VCaP (cell line): ENCODE results near the gene CXXC5.

Experiments
- H3K27ac ChIP-seq: fragments of 450-650 bp; 2 replicates; pipeline ENCODE4 v1.5.1; 2017
- TF ChIP-seq, protein P1 (sequence below): fragments of 450-650 bp; conservative IDR thresholded peaks from 2 replicates; pipeline ENCODE4 v1.5.1; 2017; ENCODE audit warnings: mild to moderate bottlenecking, moderate library complexity

CXXC5 gene

DNA sequence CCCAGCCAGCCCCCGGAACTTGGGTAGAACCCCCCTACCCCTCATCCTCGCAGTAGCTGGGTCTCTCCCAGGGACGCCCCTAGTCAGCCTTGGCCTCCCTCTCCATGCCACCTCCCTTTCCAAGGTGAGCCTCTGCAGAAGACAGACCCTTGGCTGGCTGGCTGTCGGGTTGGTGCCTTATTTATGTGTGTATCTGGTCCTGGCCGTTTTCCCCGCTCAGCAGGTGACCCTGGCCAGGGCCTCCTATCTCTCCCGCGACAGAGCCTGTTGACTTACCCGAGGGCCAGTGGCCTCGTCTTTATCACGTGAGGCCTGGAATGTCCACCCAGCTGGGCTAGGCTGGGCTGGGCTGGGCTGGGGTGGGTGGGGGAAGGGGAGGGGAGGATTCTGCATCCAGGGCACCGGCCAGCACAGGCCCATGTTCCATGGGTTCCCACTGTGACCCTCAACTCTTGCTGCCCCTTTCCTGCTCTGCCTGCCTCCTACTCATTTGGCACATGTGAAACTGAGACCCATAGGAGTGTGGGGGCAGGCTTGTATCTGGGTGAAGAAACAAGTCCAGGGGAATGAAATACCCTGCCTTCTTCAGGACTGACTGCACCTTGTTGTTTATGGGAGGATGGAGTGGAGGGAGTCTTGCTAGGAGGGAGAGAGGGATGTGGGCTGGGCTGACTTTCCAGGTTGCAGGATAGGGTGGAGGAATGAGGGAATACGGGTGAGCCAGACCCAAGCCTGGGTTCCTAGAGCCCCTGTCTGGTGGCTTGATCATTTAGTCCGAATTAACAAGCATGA, 3.1 kb downstream of the CXXC5 start:
- peak overlapping the region; percentile 90 for H3K27ac ChIP-seq
- TF ChIP-seq, protein P1, sequence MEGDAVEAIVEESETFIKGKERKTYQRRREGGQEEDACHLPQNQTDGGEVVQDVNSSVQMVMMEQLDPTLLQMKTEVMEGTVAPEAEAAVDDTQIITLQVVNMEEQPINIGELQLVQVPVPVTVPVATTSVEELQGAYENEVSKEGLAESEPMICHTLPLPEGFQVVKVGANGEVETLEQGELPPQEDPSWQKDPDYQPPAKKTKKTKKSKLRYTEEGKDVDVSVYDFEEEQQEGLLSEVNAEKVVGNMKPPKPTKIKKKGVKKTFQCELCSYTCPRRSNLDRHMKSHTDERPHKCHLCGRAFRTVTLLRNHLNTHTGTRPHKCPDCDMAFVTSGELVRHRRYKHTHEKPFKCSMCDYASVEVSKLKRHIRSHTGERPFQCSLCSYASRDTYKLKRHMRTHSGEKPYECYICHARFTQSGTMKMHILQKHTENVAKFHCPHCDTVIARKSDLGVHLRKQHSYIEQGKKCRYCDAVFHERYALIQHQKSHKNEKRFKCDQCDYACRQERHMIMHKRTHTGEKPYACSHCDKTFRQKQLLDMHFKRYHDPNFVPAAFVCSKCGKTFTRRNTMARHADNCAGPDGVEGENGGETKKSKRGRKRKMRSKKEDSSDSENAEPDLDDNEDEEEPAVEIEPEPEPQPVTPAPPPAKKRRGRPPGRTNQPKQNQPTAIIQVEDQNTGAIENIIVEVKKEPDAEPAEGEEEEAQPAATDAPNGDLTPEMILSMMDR, result no peak

DNA sequence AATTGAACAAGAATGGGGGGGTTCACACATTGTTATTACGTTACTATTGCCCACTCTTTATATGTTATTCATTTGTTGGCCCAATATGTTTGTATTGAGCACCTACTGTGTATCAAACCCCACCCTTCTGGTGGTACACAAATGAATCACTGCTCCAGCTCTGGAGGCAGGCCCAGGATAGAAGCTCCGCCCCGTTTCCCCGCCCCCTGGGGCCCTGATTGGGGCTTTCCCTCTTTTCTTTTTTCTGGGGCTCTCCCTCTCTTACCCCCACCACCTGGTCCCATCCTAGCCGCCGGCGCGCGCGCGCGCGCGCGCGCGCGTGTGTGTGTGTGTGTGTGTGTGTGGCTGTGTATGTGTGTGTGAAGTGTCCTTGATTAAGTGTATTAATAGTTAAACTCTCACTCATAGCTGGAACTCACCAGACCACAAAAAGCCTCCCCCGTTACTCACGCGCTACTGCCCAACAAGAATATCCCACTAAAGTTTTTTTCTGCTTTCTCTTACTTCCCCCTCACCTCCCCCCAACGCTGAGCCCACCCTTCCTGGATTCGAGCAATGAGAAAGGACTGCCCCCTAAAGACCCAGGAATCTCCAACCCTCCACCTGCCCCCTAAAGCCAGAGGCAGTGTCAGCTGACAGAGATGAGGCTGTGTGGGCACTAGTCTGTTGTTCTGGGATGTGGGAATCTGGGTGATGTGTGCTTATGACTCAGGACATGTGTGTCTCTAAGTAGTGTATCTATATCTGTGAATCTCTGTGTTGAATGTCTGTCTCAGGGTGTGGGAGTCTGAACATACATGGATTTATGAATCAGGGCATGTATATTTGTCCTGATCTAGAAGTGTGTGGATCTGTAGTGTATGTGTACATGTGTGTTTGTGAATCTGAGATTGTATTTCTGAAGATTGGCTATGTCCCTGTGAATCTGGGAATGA, 4.0 kb downstream of the CXXC5 start:
- peak overlapping the region; percentile 90 for H3K27ac ChIP-seq
- TF ChIP-seq, protein P1, result no peak

DNA sequence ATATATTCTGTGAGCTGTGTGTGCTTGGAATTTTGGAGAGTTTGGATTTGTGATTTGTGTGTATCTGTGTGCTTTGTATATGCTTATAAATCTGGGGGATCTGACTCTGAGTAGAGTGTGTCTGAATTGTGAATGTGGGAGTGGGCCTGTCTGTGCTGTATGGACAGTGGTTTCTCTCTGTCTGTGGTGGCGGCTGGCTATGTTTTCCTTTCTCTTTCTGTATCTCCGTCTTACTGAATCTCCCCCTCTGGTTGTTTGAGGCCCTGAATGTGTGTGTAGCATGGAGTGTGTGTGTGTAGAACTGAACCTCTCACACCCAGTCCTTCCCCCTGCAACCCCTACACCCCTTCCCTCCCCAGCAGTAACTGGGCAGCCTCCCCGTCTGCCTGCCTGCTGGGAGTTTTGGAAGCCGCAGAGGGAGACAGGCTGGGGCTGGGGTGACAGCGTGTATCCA, 4.7 kb downstream of the CXXC5 start:
- peak overlapping the region; percentile 90 for H3K27ac ChIP-seq
- TF ChIP-seq, protein P1, result no peak

DNA sequence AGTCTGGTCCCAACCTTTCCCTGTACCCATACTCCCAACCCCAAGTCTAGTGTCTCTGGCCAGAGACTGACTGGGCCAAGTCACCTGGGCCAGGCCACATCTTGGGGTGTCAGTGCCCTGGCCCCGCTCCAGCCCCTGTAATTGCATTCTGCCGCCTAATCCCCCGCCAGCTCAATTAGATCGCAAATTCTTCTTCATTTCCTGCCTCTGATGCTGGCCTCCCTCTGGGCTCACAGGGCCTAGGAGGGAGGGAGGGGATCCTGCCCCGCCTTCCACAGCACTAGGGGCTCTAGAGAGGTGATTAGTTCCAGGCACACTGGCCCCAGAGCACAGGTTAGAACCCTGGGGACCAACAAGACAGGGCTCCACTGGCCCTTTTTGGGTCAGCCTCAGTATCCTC, 5.5 kb downstream of the CXXC5 start:
- TF ChIP-seq, protein P1, result no peak
- H3K27ac ChIP-seq, result peak overlapping the region; percentile 90

DNA sequence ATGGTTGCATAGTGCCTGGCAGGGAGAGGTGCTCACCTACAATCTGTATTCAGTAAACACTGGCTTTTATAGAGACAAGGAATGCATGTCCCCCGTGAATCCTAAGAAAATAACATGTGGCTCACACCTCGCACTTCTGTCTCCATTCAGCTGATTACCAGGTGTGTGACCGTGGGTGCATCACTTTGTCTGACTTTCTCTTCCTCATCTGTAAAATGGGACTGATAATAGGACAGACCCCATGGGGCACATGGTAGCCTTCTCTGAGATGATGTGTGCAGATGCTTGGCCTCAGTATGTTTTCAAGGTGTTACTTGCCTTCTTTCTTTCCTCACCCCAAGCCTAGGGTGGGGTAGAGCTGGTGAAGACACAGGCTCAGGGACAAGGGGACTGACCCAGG, 6.3 kb downstream of the CXXC5 start:
- H3K27ac ChIP-seq, result peak overlapping the region; percentile 92
- TF ChIP-seq, protein P1, result no peak

DNA sequence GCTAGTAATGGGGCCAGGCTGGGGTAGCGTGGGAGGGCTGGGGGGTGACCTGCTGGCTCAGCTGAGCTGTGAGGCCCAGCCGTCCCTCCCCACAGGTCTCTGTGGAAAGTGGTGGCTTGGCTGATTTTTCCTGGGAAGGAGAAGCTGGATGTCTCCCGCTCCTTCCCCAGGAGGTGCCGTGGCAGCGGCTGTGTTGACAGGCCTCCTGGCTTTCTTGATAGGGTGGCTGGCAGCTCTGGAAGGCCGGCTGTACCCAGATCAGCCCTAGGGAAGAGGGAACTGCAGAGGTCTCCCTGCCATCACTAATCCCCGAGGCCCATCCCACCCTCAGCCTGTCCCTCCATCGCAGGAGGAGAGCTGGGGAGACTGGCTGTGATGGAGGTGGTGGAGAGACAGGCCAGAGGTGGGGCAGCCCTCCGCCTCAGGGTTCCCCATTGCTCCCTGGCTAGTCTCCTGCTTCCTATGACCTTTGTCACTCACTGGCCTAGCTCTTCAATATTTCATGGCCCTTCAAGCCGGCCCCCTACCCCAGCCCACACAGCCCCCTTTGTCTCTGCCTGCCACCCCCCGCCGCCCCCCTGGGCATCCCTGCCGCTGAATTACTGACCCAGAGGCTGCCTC, 6.8 kb downstream of the CXXC5 start:
- H3K27ac ChIP-seq, result peak overlapping the region; percentile 92
- TF ChIP-seq, protein P1, result no peak
